Activated CD8-positive, alpha-beta T cell treated with anti-CD3 and anti-CD28 coated beads for 36 hours (primary cell): ENCODE measurements around the gene TMEM171. TPM values are rescaled to one million over a fixed set of nuclear protein-coding genes. Genes with fewer than 3 reads are reported as not detected.

Source experiments
- ATAC-seq: fragments of 200-7000 bp; cut with Tn5 transposase; one replicate; pipeline ENCODE4 v1.10.0; 2021; ENCODE audit warnings: mild to moderate bottlenecking, moderate library complexity
- CTCF ChIA-PET: fragments of 350-600 bp; sonication (Branson Sonifier 250); formaldehyde crosslinking; loops from one replicate; lab custom pipeline; 2021; ENCODE audit warnings: antibody characterized with exemption; lab: Charles Lee
- POLR2A ChIA-PET: fragments of 350-600 bp; sonication (Branson Sonifier 250); formaldehyde crosslinking; loops from one replicate; lab custom pipeline; 2021; ENCODE audit warnings: antibody characterized with exemption; lab: Charles Lee
- DNase-seq: peaks from one replicate; pipeline ENCODE4 v3.0.0-alpha.2; 2020
- H3K27ac Mint-ChIP-seq: one replicate; pipeline ENCODE4 v1.8.0; 2021; ENCODE audit warnings: mild to moderate bottlenecking, mixed read lengths
- H3K27me3 Mint-ChIP-seq: one replicate; pipeline ENCODE4 v1.8.0; 2021; ENCODE audit warnings: mixed read lengths
- H3K36me3 Mint-ChIP-seq: one replicate; pipeline ENCODE4 v1.8.0; 2021; ENCODE audit warnings: low read depth, mixed read lengths
- H3K4me1 Mint-ChIP-seq: one replicate; pipeline ENCODE4 v1.8.0; 2021; ENCODE audit warnings: low read depth, mixed read lengths
- H3K4me3 Mint-ChIP-seq: one replicate; pipeline ENCODE4 v1.8.0; 2021; ENCODE audit warnings: mild to moderate bottlenecking, moderate library complexity, mixed read lengths
- H3K9me3 Mint-ChIP-seq: one replicate; pipeline ENCODE4 v1.8.0; 2021; ENCODE audit warnings: mixed read lengths
- CTCF ChIP-seq: fragments of 200-600 bp; IDR thresholded peaks from one replicate; pipeline ENCODE4 v1.8.0; 2022; ENCODE audit warnings: antibody characterized with exemption, mild to moderate bottlenecking
- intact Hi-C: fragments of 100-400 bp; cut with micrococcal nuclease; formaldehyde crosslinking; loops from one replicate; pipeline ENCODE4 v1.10.0; 2022
- total RNA-seq, 2 experiments: library from RNA; stranded (reverse); gene quantifications; one replicate each; pipeline ENCODE4 v1.2.3, GENCODE V29; 2021

Gene TMEM171
- total RNA-seq, 2 experiments from 2014 or later = not detected

DNA sequence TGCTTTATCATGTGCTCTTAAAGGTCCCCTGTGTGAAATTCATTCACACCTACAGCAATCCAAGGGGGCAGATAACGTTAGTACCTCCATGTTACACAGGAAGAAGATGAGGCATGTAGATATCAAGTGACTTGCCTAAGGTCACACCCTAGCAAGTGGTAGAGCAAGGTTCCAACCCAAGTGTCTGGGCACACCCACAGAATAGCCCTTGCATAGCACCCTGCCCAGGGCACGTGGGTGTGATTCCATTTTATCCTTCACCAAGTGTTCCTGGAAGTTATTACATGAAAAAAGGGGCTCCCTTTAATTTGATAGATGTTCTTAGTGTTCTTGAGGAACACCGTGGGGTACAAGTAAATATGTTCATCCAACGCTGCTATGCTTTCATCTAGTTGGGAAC is 4.9 kb downstream of the TMEM171 start:
- no peak for TF ChIP-seq CTCF
- no peaks in the 10 kb centered on the region for H3K36me3 Mint-ChIP-seq
- POLR2A ChIA-PET = no interaction called here
- H3K4me1 Mint-ChIP-seq = peaks cover 21% of the 10 kb centered on the region
- DNase-seq = no peak
- no peak overlapping the region for H3K4me3 Mint-ChIP-seq
- CTCF ChIA-PET = interaction anchor here (1.5 kb wide), 1 partner anchor 91 kb away, joined by 4 read pairs; no protein-coding TSS in a partner anchor
- intact Hi-C loops = no loop called here
- H3K27ac Mint-ChIP-seq = no peak overlapping the region
- no peak for ATAC-seq
- peaks cover 57% of the 10 kb centered on the region for H3K27me3 Mint-ChIP-seq
- H3K9me3 Mint-ChIP-seq = no peaks in the 10 kb centered on the region

DNA sequence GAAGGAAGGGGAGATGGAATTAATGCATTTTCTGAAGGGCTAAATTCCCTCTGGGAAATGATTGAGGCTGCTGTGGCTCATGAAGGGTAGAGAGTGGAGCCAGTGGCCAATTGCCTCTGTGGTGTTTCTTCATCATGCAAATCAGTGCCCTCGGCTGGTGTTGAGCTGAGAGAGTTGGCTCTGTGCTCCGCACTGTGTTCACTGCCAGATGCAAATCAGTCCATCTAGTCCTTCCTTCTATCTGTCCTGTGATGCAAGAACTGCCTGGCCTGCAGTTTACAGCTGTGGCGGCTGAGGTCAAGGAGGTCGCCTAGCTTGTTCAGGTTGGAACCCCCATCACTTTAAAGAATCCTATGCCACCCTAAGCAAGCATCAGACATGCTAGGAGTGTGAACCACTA is 6.0 kb downstream of the TMEM171 start:
- ChIA-PET POLR2A (no interaction called here), CTCF (interaction anchor here (0.8 kb wide), 1 partner anchor 43 kb away, joined by 3 read pairs; no protein-coding TSS in a partner anchor)
- H3K9me3 Mint-ChIP-seq = no peaks in the 10 kb centered on the region
- no peak overlapping the region for H3K27ac Mint-ChIP-seq
- H3K27me3 Mint-ChIP-seq = peaks cover 58% of the 10 kb centered on the region
- no peaks in the 10 kb centered on the region for H3K36me3 Mint-ChIP-seq
- ATAC-seq (no peak), DNase-seq (no peak)
- no peak for TF ChIP-seq CTCF
- intact Hi-C loops = no loop called here
- H3K4me1 Mint-ChIP-seq = peaks cover 17% of the 10 kb centered on the region
- H3K4me3 Mint-ChIP-seq = no peak overlapping the region

DNA sequence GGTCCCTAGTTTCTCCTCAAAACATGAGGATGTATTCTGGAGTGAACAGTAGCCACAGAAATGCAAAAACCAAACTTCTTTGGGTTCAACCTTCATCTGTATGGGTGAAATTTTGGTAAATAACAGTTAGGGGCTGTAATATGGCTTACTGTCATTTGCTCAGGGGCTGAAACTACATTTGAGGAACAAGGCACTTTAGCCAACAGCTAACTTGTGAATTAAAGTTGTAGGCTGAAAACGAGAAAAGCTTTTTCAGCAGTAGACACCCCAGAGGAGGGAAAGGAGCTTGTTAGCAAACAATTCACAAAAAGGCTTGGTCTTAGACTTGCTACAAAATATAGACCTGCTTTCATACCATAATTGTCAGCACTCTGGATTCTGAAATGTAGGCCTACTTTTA is 6.6 kb downstream of the TMEM171 start:
- Mint-ChIP-seq H3K9me3 (no peaks in the 10 kb centered on the region), H3K36me3 (no peaks in the 10 kb centered on the region), H3K4me1 (peaks cover 17% of the 10 kb centered on the region), H3K27ac (no peak overlapping the region), H3K27me3 (peaks cover 55% of the 10 kb centered on the region), H3K4me3 (no peak overlapping the region)
- intact Hi-C loops = no loop called here
- POLR2A ChIA-PET = no interaction called here
- CTCF ChIA-PET = interaction anchor here (0.5 to 0.8 kb wide), 2 partner anchors 42 to 329 kb away, joined by 3 read pairs; no protein-coding TSS in a partner anchor
- DNase-seq (no peak), ATAC-seq (no peak)
- TF ChIP-seq CTCF = no peak

DNA sequence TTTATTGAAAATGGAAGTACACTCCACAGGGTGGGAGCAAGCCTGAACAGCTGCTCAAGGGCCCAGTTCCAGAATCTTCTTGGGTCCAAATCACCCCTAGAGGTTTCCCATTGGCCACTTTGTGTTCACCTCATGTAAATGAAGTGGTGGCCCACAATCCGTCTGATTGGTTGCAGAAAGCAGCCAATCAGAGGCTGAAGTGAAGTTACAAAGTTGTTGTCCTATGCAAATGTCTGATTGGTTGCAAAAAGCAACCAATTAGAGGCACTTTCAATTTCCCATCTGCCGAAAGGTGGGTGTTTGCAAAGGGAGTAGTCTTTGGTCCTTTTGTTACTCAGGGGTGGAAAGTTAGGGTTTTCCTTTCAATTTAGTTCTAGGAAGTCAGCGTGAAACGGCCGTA is 8.8 kb downstream of the TMEM171 start:
- Mint-ChIP-seq H3K27me3 (peaks cover 54% of the 10 kb centered on the region), H3K36me3 (no peaks in the 10 kb centered on the region), H3K4me3 (no peak overlapping the region), H3K9me3 (no peaks in the 10 kb centered on the region), H3K27ac (no peak overlapping the region), H3K4me1 (peaks cover 2% of the 10 kb centered on the region)
- ChIA-PET CTCF (interaction anchor here (1.0 kb wide), 1 partner anchor 322 kb away, joined by 4 read pairs; no protein-coding TSS in a partner anchor), POLR2A (no interaction called here)
- DNase-seq (no peak), ATAC-seq (no peak)
- intact Hi-C loops = no loop called here
- TF ChIP-seq CTCF = no peak

GRCh38 chr5:73130811-73131210 is 10.4 kb downstream of the TMEM171 start:
- Mint-ChIP-seq H3K4me3 (no peak overlapping the region), H3K27me3 (peaks cover 59% of the 10 kb centered on the region)
- CTCF ChIA-PET = no interaction called here

More at GRCh38 chr5:73130811-73131210, 10.4 kb downstream of the TMEM171 start:
- no peaks in the 10 kb centered on the region for H3K4me1 Mint-ChIP-seq
- no peak for TF ChIP-seq CTCF
- POLR2A ChIA-PET = no interaction called here
- DNase-seq (no peak), ATAC-seq (no peak)
- intact Hi-C loops = no loop called here
- H3K27ac Mint-ChIP-seq = no peak overlapping the region
- H3K9me3 Mint-ChIP-seq = no peaks in the 10 kb centered on the region
- H3K36me3 Mint-ChIP-seq = no peaks in the 10 kb centered on the region
